OCI-LY7 (cell line): Measurements from ENCODE around the gene PAPSS1. TPM values are rescaled to one million over a fixed set of nuclear protein-coding genes. Genes with fewer than 3 reads are reported as not detected.
"Not testable (repeated sequence)": the region's sequence is repeated elsewhere in the genome, so short reads cannot be mapped to it uniquely, and the experiment has no call there.

Experiments used
- BruUV-seq: library from RNA; stranded (reverse); fragments of 400-500 nt; replicated peaks from 2 replicates; lab custom pipeline; 2021; lab: Mats Ljungman, UMichigan
- CTCF ChIA-PET: fragments of 300-600 bp; sonication (Branson Sonifier 250); formaldehyde crosslinking; loops from one replicate; lab custom pipeline; 2022; ENCODE audit warnings: antibody characterized with exemption; ENCODE audit not compliant: unreplicated experiment; lab: Charles Lee
- POLR2A ChIA-PET: fragments of 300-600 bp; sonication (Branson Sonifier 250); formaldehyde crosslinking; loops from one replicate; lab custom pipeline; 2022; ENCODE audit warnings: antibody characterized with exemption; lab: Charles Lee
- DNase-seq: peaks from one replicate; pipeline ENCODE4 v3.0.0-alpha.2; 2015; ENCODE audit warnings: low spot score
- H2AFZ ChIP-seq: fragments of 200-600 bp; sonication (generic), shearing (Covaris generic); 2 replicates; pipeline ENCODE4 v1.6.1; 2014; ENCODE audit warnings: mild to moderate bottlenecking, antibody characterized with exemption, low read length, moderate library complexity
- H3K27ac ChIP-seq: fragments of 200-600 bp; sonication (generic); 2 replicates; pipeline ENCODE4 v1.5.1; 2014; ENCODE audit warnings: mixed run types, low read depth, mild to moderate bottlenecking, moderate library complexity, low read length, inconsistent platforms; ENCODE audit not compliant: poor library complexity, severe bottlenecking
- H3K36me3 ChIP-seq: fragments of 200-600 bp; sonication (generic); 2 replicates; pipeline ENCODE4 v1.6.1; 2014; ENCODE audit warnings: mild to moderate bottlenecking, antibody characterized with exemption, low read length, moderate library complexity, mixed read lengths; ENCODE audit not compliant: insufficient read depth
- H3K4me1 ChIP-seq: fragments of 200-600 bp; sonication (generic); 2 replicates; pipeline ENCODE4 v1.5.1; 2014; ENCODE audit warnings: mild to moderate bottlenecking, low read length; ENCODE audit not compliant: insufficient read depth, poor library complexity, severe bottlenecking
- H3K4me2 ChIP-seq: fragments of 200-600 bp; sonication (generic); 2 replicates; pipeline ENCODE4 v1.6.1; 2014; ENCODE audit warnings: mild to moderate bottlenecking, low read length
- H3K4me3 ChIP-seq: fragments of 200-600 bp; sonication (generic); 2 replicates; pipeline ENCODE4 v1.5.1; 2014; ENCODE audit warnings: mild to moderate bottlenecking, low read depth, low read length; ENCODE audit not compliant: poor library complexity, severe bottlenecking
- H3K79me2 ChIP-seq: fragments of 200-600 bp; sonication (generic); 2 replicates; pipeline ENCODE4 v1.6.1; 2016; ENCODE audit warnings: low read depth, mild to moderate bottlenecking, low read length, moderate library complexity, mixed read lengths; ENCODE audit not compliant: insufficient read depth
- H3K9me2 ChIP-seq: fragments of 200-600 bp; sonication (generic); 2 replicates; pipeline ENCODE4 v1.6.1; 2016; ENCODE audit warnings: mild to moderate bottlenecking, low read length, mixed read lengths; ENCODE audit not compliant: insufficient read depth
- H3K9me3 ChIP-seq: fragments of 200-600 bp; sonication (generic); 2 replicates; pipeline ENCODE4 v1.6.1; 2014; ENCODE audit warnings: mild to moderate bottlenecking, mixed run types, low read length, mixed read lengths
- H4K20me1 ChIP-seq: fragments of 200-600 bp; sonication (generic); 2 replicates; pipeline ENCODE4 v1.6.1; 2014; ENCODE audit warnings: mild to moderate bottlenecking, antibody characterized with exemption, low read length, moderate library complexity, mixed read lengths; ENCODE audit not compliant: insufficient read depth
- CTCF ChIP-seq: fragments of 200-600 bp; sonication (generic); conservative IDR thresholded peaks from 2 replicates; pipeline ENCODE4 v1.5.1; 2014; ENCODE audit warnings: mild to moderate bottlenecking, antibody characterized with exemption, low read length, moderate library complexity, mixed read lengths
- EZH2phosphoT487 ChIP-seq: fragments of 200-600 bp; sonication (generic); IDR thresholded peaks from 2 replicates; pipeline ENCODE4 v1.6.1; 2018; ENCODE audit warnings: low read depth, borderline replicate concordance, mild to moderate bottlenecking, mixed run types, antibody characterized with exemption, low read length, moderate library complexity, mixed read lengths
- intact Hi-C: fragments of 100-400 bp; cut with micrococcal nuclease; formaldehyde crosslinking; loops from one replicate; pipeline ENCODE4 v1.10.0; 2022; ENCODE audit not compliant: unreplicated experiment
- total RNA-seq, 2 experiments: library from RNA; depleted of rRNA in 1 of 2; stranded (reverse); fragments of >200 nt in 1 of 2; shearing (Covaris generic) in 1 of 2; gene quantifications; 2 replicates each; pipeline ENCODE4 v1.2.3, GENCODE V29; 2014 to 2022

The PAPSS1 gene
- total RNA-seq, 2 experiments from 2014 or later = 62.0 to 118 TPM

GRCh38 chr4:107699466-107700206, 20.4 kb downstream of the PAPSS1 start:
- no TSS peak for BruUV-seq
- intact Hi-C loops = no loop called here
- H3K4me3 ChIP-seq = no peak overlapping the region
- H2AFZ ChIP-seq = no peak overlapping the region
- H4K20me1 ChIP-seq = no peaks in the 10 kb centered on the region
- POLR2A ChIA-PET = interaction anchor here (0.6 to 2.7 kb wide), 4 partner anchors 9 to 739 kb away, joined by 3 to 13 read pairs (median 4); no protein-coding TSS in a partner anchor
- H3K79me2 ChIP-seq = peaks cover 37% of the 10 kb centered on the region
- CTCF ChIA-PET = no interaction called here
- no peak for DNase-seq
- H3K27ac ChIP-seq = no peak overlapping the region
- H3K4me2 ChIP-seq = no peak overlapping the region
- TF ChIP-seq CTCF = no peak
- no peak for TF ChIP-seq EZH2phosphoT487
- peaks cover 21% of the 10 kb centered on the region for H3K9me3 ChIP-seq
- H3K9me2 ChIP-seq = no peaks in the 10 kb centered on the region
- peaks cover 73% of the 10 kb centered on the region for H3K36me3 ChIP-seq
- no peaks in the 10 kb centered on the region for H3K4me1 ChIP-seq

- BruUV-seq, H3K4me1 ChIP-seq, H3K79me2 ChIP-seq, H3K9me3 ChIP-seq, H3K4me3 ChIP-seq, H3K4me2 ChIP-seq, H3K27ac ChIP-seq, intact Hi-C loops, H2AFZ ChIP-seq, DNase-seq, H4K20me1 ChIP-seq, CTCF ChIA-PET, H3K9me2 ChIP-seq: not testable (repeated sequence)
- H3K36me3 ChIP-seq = peaks cover 82% of the 10 kb centered on the region
- POLR2A ChIA-PET = interaction anchor here (1.2 kb wide), 1 partner anchor 11 kb away, joined by 4 read pairs; no protein-coding TSS in a partner anchor
These were observed 23.8 kb downstream of the PAPSS1 start for GRCh38 chr4:107696187-107696586.

- no TSS peak for BruUV-seq
- Histone ChIP-seq H3K9me3 (no peaks in the 10 kb centered on the region), H3K27ac (no peak overlapping the region), H3K79me2 (no peaks in the 10 kb centered on the region; the same call in 1 of the 2 replicates), H3K4me3 (no peak overlapping the region), H3K36me3 (peaks cover 75% of the 10 kb centered on the region), H3K9me2 (no peaks in the 10 kb centered on the region), H2AFZ (no peak overlapping the region), H3K4me1 (no peaks in the 10 kb centered on the region), H3K4me2 (no peak overlapping the region), H4K20me1 (no peaks in the 10 kb centered on the region)
- TF ChIP-seq EZH2phosphoT487 (no peak), CTCF (no peak)
- ChIA-PET CTCF (no interaction called here), POLR2A (interaction anchor here (1.4 kb wide), 1 partner anchor 27 kb away, joined by 3 read pairs; the partner anchor contains the start of gene PAPSS1)
- no peak for DNase-seq
- intact Hi-C loops = no loop called here
These were observed 26.9 kb downstream of the PAPSS1 start for GRCh38 chr4:107693132-107693531.
